ENCODE results near the gene MB.
A peak's percentile ranks its signal among the peaks of the same experiment; 100 is the strongest.
"Not testable (repeated sequence)": the region's sequence is repeated elsewhere in the genome, so short reads cannot be mapped to it uniquely, and the experiment has no call there.

MB gene

DNA sequence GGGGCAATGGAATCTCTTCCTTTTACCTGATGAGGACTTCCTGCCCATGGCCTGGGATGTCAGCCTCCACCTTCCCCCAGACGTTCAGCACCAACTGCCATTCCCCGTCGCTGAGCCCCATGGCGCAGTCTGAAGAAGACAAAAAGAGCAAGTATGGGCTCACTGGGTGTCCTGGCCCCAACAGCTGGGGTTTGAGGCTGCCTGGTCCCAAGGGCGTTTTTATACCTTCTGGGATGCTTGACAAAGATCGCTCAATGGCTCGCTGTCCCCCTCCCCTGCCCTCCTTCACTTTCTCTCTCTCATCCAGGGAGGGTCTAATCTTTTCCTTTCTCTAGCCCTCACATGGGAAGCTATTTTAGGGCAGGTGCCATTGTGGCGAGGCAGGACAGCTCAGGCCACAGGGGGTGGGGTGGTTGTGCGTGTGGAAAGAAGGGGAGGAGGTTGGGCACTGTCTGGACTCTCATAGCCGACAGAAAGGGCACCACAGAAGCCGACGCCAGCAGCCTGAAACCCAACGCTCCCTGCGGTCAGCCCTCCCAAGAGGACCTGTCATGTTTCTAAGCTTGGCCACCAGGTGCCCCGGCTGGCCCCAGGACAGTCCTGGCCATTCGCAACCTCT, at the start of gene MB:
MB (minus strand) TSS at position 193 of the 619 bp plus-strand sequence; CDS start at position 121, 72 bp downstream.
- no peak for DNase-seq (ENCODE audit: low read depth)
- TF ChIP-seq, protein P1, sequence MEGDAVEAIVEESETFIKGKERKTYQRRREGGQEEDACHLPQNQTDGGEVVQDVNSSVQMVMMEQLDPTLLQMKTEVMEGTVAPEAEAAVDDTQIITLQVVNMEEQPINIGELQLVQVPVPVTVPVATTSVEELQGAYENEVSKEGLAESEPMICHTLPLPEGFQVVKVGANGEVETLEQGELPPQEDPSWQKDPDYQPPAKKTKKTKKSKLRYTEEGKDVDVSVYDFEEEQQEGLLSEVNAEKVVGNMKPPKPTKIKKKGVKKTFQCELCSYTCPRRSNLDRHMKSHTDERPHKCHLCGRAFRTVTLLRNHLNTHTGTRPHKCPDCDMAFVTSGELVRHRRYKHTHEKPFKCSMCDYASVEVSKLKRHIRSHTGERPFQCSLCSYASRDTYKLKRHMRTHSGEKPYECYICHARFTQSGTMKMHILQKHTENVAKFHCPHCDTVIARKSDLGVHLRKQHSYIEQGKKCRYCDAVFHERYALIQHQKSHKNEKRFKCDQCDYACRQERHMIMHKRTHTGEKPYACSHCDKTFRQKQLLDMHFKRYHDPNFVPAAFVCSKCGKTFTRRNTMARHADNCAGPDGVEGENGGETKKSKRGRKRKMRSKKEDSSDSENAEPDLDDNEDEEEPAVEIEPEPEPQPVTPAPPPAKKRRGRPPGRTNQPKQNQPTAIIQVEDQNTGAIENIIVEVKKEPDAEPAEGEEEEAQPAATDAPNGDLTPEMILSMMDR (IDR thresholded peaks at IDR 0.05; ENCODE audit: insufficient read depth, low read depth, low read length, missing control alignments) = no peak
- no peak within 1 kb of the TSS for H3K4me3 ChIP-seq (ENCODE audit: low read length)

DNA sequence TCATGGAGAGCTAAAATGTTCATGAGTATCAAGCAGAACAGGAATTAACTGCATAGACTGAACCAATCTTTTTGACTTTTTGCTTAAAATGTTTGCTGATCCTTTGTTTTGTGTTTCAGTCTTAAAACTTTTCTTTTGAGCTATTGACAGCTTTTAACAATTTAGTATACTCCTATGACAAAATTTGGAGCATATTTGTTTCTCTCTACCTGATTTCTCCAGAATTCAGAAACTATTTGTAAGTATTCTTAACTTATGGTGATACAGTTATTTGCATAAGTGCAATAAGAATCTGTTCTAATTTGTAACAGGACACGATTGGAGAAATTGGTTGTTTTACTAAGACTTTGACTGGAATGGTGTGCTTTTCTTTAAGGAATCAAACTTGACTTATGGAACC, 49.6 kb upstream of the MB start:
- not testable (repeated sequence) for H3K4me3 ChIP-seq (ENCODE audit: low read length); DNase-seq (ENCODE audit: low read depth)

DNA sequence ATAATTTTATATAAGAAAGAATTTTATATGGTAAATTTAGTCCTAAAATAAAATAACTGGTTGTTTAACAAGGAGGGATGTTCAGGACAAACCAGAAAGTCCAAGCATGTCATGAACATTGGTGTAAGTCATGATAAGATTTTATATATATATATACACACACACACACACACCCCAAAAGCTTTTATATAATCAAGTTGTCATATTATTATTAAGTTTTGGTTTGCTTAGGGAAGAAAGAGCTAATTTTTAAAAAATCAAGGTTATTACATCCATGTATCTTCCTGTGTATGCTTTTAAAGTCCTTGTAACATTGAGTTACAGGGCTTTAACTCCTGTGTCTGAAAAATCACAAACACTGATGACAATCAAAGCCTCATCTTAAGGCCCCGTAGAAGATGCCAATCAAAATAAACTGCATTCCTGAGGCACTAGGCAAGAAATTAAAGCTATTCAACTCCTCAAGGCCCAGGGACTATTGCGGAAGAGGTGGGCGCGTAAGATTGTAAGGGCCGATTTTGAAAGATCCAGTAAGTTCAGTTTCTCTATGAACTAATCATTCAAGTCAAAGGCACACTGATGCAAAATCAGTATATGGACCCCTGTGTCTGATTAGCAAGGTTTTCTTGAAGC, 47.9 kb upstream of the MB start:
- H3K4me3 ChIP-seq (ENCODE audit: low read length) = no peak overlapping the region
- no peak for DNase-seq (ENCODE audit: low read depth)
- TF ChIP-seq, protein P1 (IDR thresholded peaks at IDR 0.05; ENCODE audit: insufficient read depth, low read depth, low read length, missing control alignments) = no peak

DNA sequence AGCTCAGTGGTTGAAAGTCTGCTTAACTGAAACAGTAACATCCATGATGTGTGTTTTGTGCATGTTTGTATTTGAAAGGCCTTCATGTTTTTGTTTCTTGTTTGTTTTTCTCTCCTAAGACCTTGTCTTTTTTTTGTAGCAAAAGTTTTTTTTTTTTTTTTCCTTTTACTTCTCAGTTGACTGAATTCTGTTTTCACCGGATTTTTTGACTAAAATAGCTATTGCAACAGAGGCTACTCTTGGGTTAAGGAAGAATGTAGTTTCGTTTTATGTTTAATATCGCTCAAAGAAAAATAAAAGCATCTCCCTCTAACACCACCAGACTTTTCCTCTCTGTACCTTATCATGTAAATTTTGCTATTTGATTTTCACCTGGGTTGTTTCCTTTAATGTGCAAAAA, 46.2 kb upstream of the MB start:
- no peak for DNase-seq (ENCODE audit: low read depth)
- H3K4me3 ChIP-seq (ENCODE audit: low read length) = no peak overlapping the region
- TF ChIP-seq, protein P1 (IDR thresholded peaks at IDR 0.05; ENCODE audit: insufficient read depth, low read depth, low read length, missing control alignments) = no peak

DNA sequence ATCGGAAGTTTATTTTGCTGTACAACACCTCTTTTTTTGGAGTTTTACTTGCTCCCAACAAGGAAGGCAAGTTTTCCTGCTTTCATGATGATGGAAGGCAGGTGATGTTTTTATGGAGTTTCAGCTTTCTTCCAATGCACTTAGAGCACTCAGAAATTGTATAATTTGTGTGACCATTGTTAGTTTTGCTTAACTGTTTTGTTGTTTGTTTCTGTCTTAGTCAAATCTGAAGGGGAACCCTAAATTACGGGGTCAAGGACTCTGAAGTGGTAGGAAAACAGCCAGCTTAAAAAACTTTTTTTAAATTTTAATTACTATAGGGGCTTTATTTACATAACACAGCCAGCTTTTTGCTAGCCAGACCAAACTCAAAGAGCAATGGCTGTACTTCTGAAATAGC, 45.8 kb upstream of the MB start:
- DNase-seq (ENCODE audit: low read depth) = no peak
- H3K4me3 ChIP-seq (ENCODE audit: low read length) = no peak overlapping the region
- TF ChIP-seq, protein P1 (IDR thresholded peaks at IDR 0.05; ENCODE audit: insufficient read depth, low read depth, low read length, missing control alignments) = no peak

DNA sequence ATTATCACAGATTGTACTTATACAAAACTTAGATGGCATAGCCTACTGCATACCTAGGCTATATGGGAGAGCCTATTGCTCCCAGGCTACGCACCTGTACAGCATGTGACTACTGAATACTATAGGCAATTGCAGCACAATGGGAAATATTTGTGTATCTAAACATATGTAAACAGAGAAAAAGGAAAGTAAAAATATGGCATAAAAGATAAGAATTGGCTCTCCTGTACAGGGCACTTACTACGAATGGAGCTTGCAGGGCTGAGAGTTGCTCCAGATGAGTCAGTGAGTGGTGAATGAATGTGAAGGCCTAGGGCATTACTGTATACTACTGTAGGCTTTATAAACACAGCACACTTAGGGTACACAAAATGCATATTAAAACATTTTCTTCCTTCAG, 44.3 kb upstream of the MB start:
- H3K4me3 ChIP-seq (ENCODE audit: low read length) = no peak overlapping the region
- DNase-seq (ENCODE audit: low read depth) = peak; percentile 56
- TF ChIP-seq, protein P1 (IDR thresholded peaks at IDR 0.05; ENCODE audit: insufficient read depth, low read depth, low read length, missing control alignments) = no peak

DNA sequence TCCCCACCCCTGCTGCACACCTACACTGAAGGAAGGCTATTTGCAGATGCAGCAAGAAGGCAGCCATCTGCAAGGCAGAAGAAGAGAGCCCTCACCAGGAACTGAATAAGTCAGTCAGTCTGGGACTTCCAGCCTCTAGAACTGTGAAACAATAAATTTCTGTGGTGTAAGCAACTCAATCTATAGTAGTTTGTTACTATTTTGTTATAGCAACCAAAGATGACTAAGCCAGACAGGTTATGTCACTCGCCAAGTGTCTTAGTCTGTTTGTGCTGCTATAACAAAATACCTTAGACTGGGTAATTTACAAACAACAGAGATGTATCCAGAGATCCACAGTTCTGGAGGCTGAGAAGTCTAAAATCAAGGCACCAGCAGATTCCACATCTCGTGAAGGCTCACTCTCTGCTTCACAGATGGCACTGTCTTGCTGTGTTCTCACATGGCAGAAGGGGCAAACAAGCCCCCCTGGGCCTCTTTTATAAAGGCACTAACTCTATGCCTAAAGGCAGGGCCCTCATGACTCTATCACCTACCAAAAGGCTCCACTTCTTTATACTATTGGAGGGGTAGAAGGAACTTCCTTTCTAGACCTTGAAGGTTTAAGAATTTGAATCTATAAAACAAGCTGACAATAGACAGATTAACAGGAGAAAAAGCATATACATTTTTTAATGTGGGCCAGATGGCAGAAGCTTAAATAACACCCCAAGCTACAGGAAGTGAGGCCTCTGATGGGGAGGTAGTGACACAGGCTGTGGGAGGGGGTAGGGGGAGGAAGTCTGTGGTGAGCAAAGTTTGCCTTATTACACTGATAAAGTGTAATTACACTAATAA, 43.4 kb upstream of the MB start:
- no peak overlapping the region for H3K4me3 ChIP-seq (ENCODE audit: low read length)
- DNase-seq (ENCODE audit: low read depth) = peak; percentile 29
- TF ChIP-seq, protein P1 (IDR thresholded peaks at IDR 0.05; ENCODE audit: insufficient read depth, low read depth, low read length, missing control alignments) = no peak

Data from epithelial cell of esophagus (primary cell).